HEK293 (cell line): ENCODE measurements around the gene SH3D19.

Experiments
- MZF1 ChIP-seq: fragments of 450-650 bp; formaldehyde crosslinking; IDR thresholded peaks from 2 replicates; pipeline ENCODE4 v1.5.1; 2017; ENCODE audit warnings: missing biosample characterization, missing genetic modification characterization, borderline replicate concordance
- REPIN1 ChIP-seq: fragments of 450-650 bp; formaldehyde crosslinking; IDR thresholded peaks from 2 replicates; pipeline ENCODE4 v1.5.1; 2017; ENCODE audit warnings: missing biosample characterization, missing genetic modification characterization, low read depth
- TRIM28 ChIP-seq: IDR thresholded peaks from 2 replicates; pipeline ENCODE4 v1.6.1; 2011; ENCODE audit warnings: low read length, control low read depth, borderline replicate concordance
- YY1 ChIP-seq: fragments of 450-650 bp; formaldehyde crosslinking; IDR thresholded peaks from 2 replicates; pipeline ENCODE4 v1.5.1; 2018; ENCODE audit warnings: missing biosample characterization, missing genetic modification characterization
- ZNF140 ChIP-seq: fragments of 450-650 bp; formaldehyde crosslinking; IDR thresholded peaks from 2 replicates; pipeline ENCODE4 v1.5.1; 2016; ENCODE audit warnings: missing biosample characterization, missing genetic modification characterization
- ZNF19 ChIP-seq: fragments of 450-650 bp; formaldehyde crosslinking; IDR thresholded peaks from 2 replicates; pipeline ENCODE4; 2016; ENCODE audit warnings: missing biosample characterization, missing genetic modification characterization, low read depth
- ZNF558 ChIP-seq: fragments of 450-650 bp; formaldehyde crosslinking; IDR thresholded peaks from 2 replicates; pipeline ENCODE4 v1.5.1; 2016; ENCODE audit warnings: missing biosample characterization, missing genetic modification characterization
- ZNF585B ChIP-seq: fragments of 450-650 bp; formaldehyde crosslinking; IDR thresholded peaks from 2 replicates; pipeline ENCODE4 v1.5.1; 2016; ENCODE audit warnings: missing biosample characterization, missing genetic modification characterization
- ZNF600 ChIP-seq: fragments of 450-650 bp; formaldehyde crosslinking; IDR thresholded peaks from 2 replicates; pipeline ENCODE4 v1.5.1; 2016; ENCODE audit warnings: missing biosample characterization, missing genetic modification characterization
- ZNF664 ChIP-seq: fragments of 450-650 bp; formaldehyde crosslinking; IDR thresholded peaks from 2 replicates; pipeline ENCODE4 v1.5.1; 2016; ENCODE audit warnings: missing biosample characterization, missing genetic modification characterization
- TF ChIP-seq, protein P1 (sequence below): fragments of 450-650 bp; formaldehyde crosslinking; IDR thresholded peaks from 2 replicates; pipeline ENCODE4 v1.5.1; 2016; ENCODE audit warnings: missing biosample characterization, missing genetic modification characterization
- TF ChIP-seq, protein P2 (sequence below): fragments of 450-650 bp; formaldehyde crosslinking; IDR thresholded peaks from 2 replicates; pipeline ENCODE4 v1.5.1; 2016; ENCODE audit warnings: missing biosample characterization, missing genetic modification characterization
- TF ChIP-seq, protein P3 (sequence below): fragments of 450-650 bp; formaldehyde crosslinking; IDR thresholded peaks from 2 replicates; pipeline ENCODE4 v1.5.1; 2016; ENCODE audit warnings: missing biosample characterization, missing genetic modification characterization

DNA sequence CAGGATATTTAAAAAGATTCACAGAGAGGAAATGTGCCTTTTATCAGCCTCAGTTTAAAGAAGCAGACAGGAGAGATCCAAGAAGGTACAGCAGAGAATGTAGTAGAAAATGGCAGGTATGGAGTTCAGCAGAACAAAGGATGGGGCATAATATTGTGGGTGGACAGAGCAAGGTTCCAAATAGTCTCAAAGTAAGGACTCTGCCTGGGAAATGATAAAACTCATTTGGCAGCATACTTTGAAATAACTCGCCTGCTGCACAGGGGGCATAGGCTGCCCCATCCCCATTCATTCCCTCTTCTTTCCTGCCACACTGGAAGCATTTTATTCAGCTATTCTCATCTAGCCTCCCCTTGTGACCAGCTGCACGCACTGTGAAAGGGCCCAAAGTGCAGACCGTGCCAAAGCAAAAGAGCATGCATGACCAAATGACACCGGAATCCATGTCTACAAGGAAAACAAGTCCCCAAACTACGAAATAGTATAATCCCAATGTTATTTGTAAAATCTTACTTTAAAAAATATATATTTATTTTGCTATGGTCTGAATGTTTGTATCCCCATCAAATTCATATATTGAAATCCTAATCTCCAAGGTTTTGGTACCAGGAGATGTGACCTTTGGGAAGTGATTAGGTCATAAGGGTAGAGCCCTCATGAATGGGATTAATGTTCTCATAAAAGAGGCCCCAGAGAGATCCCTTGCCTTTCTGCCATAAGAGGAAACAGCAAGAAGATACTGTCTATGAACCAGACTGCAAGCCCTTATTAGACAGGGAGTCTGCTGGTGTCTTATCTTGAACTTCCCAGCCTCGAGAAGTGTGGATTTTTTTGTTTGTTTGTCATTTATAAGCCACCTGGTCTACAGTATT lies 125.8 kb downstream of the SH3D19 start:
- TF ChIP-seq ZNF585B (tag by site-specific recombination): no peak
- TF ChIP-seq, protein P1, sequence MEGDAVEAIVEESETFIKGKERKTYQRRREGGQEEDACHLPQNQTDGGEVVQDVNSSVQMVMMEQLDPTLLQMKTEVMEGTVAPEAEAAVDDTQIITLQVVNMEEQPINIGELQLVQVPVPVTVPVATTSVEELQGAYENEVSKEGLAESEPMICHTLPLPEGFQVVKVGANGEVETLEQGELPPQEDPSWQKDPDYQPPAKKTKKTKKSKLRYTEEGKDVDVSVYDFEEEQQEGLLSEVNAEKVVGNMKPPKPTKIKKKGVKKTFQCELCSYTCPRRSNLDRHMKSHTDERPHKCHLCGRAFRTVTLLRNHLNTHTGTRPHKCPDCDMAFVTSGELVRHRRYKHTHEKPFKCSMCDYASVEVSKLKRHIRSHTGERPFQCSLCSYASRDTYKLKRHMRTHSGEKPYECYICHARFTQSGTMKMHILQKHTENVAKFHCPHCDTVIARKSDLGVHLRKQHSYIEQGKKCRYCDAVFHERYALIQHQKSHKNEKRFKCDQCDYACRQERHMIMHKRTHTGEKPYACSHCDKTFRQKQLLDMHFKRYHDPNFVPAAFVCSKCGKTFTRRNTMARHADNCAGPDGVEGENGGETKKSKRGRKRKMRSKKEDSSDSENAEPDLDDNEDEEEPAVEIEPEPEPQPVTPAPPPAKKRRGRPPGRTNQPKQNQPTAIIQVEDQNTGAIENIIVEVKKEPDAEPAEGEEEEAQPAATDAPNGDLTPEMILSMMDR (tag by site-specific recombination): no peak
- no peak for TF ChIP-seq ZNF140 (tag by site-specific recombination)
- TF ChIP-seq MZF1 (tag by site-specific recombination): no peak
- no peak for TF ChIP-seq ZNF558
- TF ChIP-seq ZNF19 (tag by site-specific recombination): no peak
- no peak for TF ChIP-seq ZNF664 (tag by site-specific recombination)
- TF ChIP-seq REPIN1 (tag by site-specific recombination): no peak
- TF ChIP-seq, protein P2, sequence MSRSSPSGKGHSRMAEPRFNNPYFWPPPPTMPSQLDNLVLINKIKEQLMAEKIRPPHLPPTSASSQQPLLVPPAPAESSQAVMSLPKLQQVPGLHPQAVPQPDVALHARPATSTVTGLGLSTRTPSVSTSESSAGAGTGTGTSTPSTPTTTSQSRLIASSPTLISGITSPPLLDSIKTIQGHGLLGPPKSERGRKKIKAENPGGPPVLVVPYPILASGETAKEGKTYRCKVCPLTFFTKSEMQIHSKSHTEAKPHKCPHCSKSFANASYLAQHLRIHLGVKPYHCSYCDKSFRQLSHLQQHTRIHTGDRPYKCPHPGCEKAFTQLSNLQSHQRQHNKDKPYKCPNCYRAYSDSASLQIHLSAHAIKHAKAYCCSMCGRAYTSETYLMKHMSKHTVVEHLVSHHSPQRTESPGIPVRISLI (tag by site-specific recombination): no peak
- TF ChIP-seq, protein P3, sequence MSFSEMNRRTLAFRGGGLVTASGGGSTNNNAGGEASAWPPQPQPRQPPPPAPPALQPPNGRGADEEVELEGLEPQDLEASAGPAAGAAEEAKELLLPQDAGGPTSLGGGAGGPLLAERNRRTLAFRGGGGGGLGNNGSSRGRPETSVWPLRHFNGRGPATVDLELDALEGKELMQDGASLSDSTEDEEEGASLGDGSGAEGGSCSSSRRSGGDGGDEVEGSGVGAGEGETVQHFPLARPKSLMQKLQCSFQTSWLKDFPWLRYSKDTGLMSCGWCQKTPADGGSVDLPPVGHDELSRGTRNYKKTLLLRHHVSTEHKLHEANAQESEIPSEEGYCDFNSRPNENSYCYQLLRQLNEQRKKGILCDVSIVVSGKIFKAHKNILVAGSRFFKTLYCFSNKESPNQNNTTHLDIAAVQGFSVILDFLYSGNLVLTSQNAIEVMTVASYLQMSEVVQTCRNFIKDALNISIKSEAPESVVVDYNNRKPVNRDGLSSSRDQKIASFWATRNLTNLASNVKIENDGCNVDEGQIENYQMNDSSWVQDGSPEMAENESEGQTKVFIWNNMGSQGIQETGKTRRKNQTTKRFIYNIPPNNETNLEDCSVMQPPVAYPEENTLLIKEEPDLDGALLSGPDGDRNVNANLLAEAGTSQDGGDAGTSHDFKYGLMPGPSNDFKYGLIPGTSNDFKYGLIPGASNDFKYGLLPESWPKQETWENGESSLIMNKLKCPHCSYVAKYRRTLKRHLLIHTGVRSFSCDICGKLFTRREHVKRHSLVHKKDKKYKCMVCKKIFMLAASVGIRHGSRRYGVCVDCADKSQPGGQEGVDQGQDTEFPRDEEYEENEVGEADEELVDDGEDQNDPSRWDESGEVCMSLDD (tag by site-specific recombination): no peak
- no peak for TF ChIP-seq TRIM28
- no peak for TF ChIP-seq YY1 (tag by site-specific recombination)
- TF ChIP-seq ZNF600 (tag by site-specific recombination): no peak
